Fibroblast of peridontal ligament (primary cell): ENCODE measurements around the gene CCDC86.

Experiments used
- DNase-seq: peaks from one replicate; pipeline ENCODE4 v3.0.0-alpha.2; 2010; ENCODE audit errors: extremely low read depth

CCDC86 gene

GRCh38 chr11:60891103-60891741, 49.3 kb downstream of the CCDC86 start:
- no peak for DNase-seq

DNA sequence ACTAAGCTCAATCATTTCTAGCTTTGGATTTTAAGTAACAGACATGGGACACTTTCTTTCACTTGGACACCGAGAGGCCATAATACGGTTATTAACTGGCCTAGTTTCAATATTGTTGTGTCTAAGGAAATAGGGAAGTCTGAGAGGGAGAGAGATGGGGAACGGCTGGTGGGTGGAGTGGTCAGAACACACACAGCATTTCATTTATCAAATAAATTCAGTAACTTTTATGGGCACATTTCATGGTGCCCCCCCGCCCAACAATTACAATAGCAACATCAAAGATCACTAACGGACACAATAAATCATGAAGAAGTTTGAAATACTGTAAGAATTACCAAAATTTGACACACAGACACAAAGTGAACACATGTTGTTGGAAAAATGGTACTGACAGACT, 53.8 kb downstream of the CCDC86 start:
- DNase-seq: no peak

- DNase-seq: no peak
These were observed 55.6 kb downstream of the CCDC86 start for GRCh38 chr11:60897496-60897895.

- peak; percentile 80 for DNase-seq
These were observed 57.4 kb downstream of the CCDC86 start for GRCh38 chr11:60899046-60899936.

GRCh38 chr11:60899977-60900376, 58.1 kb downstream of the CCDC86 start:
- DNase-seq: no peak
